Measurements from ENCODE around the gene GCA.

Gene GCA

DNA sequence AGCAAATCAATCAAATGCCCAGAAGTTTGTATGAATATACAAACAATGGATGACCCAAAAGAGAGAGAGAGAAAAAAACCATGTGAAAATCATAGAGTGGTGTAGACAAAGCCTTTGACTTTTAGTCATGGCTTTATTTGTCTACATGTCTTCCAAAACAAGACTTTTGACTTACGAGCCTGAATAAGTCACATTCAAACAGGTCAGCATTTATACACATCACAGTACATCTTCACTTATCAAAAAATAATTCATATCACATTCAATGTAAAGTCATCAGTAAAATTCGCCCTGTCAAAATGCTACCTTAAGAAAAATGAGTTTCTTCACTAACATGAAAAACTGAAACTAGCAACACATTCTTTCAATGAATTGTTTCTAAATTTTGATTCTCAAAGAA is 27.3 kb upstream of the GCA start:
- H3K4me1 ChIP-seq (ENCODE audit: control insufficient read depth, insufficient read depth, low read length) = peaks cover 7% of the 10 kb centered on the region
- no peak overlapping the region for H3K9ac ChIP-seq (ENCODE audit: low read depth, low read length)
- no peaks in the 10 kb centered on the region for H3K9me3 ChIP-seq (ENCODE audit: control insufficient read depth, insufficient read depth, low read length)
- peaks cover 10% of the 10 kb centered on the region for H3K27me3 ChIP-seq (ENCODE audit: control insufficient read depth, insufficient read depth, low read length)
- H3K4me3 ChIP-seq (ENCODE audit: low read depth, low read length) = no peak overlapping the region
- H3K36me3 ChIP-seq (ENCODE audit: control insufficient read depth, insufficient read depth, low read length) = no peaks in the 10 kb centered on the region

DNA sequence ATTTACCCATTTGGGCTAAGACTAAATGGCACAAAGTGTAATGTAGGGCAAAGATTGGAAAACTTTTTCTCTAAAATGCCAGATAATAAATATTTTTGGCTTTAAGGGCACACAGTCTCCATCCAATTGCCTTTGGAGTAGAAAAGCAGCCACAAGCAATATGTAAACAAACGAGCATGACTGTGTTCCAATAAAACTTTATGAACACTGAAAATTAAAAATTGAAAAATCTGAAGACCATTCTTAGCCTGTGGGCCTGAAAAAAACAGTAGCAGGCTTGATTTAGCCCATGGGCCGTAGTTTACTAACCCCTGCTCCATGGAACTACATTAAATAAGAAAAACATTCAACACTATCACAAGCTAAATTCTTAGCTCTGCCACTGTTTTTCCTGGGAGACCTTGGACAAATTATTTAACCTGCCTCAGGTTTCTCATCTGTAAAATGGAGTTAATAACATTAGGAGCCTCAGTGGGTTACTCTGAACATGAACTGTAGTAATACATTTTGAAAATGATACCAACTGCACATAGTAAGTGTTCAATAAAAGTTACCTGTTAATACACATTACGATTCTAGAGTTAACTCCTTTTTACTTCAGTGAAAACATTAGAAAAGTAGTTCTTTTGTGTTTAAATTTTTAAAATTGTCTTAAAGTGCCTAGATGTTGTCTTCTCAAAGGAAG is 26.7 kb upstream of the GCA start:
- no peaks in the 10 kb centered on the region for H3K36me3 ChIP-seq (ENCODE audit: control insufficient read depth, insufficient read depth, low read length)
- peak overlapping the region; percentile 77 for H3K4me3 ChIP-seq (ENCODE audit: low read depth, low read length)
- H3K4me1 ChIP-seq (ENCODE audit: control insufficient read depth, insufficient read depth, low read length) = peaks cover 7% of the 10 kb centered on the region
- no peaks in the 10 kb centered on the region for H3K9me3 ChIP-seq (ENCODE audit: control insufficient read depth, insufficient read depth, low read length)
- no peak overlapping the region for H3K9ac ChIP-seq (ENCODE audit: low read depth, low read length)
- peaks cover 10% of the 10 kb centered on the region for H3K27me3 ChIP-seq (ENCODE audit: control insufficient read depth, insufficient read depth, low read length)

DNA sequence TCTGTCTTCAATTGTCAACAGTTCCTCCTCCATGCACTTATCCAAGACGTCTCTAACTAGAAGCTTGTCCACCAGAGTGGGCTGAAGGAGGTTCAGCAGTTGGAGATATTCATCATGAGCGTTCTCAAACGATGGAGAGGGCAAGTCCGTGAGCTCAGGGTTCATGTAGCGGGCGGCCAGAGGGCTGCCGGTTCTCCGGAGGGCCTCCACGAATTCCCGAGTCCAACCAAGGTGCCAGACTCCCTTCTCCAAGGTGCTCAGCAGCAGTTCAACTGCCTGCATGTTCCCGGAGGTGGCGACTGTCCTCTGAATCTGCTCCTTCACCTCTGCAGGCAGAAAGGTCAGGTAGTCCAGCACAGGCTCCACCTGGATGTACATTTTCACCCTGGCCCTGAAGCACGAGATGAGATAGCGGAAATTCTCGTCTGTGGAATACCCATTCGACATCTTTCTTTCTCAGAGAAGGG is 26.0 kb upstream of the GCA start:
- Histone ChIP-seq H3K4me3 (ENCODE audit: low read depth, low read length) (peak overlapping the region; percentile 77), H3K9me3 (ENCODE audit: control insufficient read depth, insufficient read depth, low read length) (no peaks in the 10 kb centered on the region), H3K4me1 (ENCODE audit: control insufficient read depth, insufficient read depth, low read length) (peaks cover 7% of the 10 kb centered on the region), H3K36me3 (ENCODE audit: control insufficient read depth, insufficient read depth, low read length) (no peaks in the 10 kb centered on the region), H3K27me3 (ENCODE audit: control insufficient read depth, insufficient read depth, low read length) (peaks cover 10% of the 10 kb centered on the region), H3K9ac (ENCODE audit: low read depth, low read length) (no peak overlapping the region)

DNA sequence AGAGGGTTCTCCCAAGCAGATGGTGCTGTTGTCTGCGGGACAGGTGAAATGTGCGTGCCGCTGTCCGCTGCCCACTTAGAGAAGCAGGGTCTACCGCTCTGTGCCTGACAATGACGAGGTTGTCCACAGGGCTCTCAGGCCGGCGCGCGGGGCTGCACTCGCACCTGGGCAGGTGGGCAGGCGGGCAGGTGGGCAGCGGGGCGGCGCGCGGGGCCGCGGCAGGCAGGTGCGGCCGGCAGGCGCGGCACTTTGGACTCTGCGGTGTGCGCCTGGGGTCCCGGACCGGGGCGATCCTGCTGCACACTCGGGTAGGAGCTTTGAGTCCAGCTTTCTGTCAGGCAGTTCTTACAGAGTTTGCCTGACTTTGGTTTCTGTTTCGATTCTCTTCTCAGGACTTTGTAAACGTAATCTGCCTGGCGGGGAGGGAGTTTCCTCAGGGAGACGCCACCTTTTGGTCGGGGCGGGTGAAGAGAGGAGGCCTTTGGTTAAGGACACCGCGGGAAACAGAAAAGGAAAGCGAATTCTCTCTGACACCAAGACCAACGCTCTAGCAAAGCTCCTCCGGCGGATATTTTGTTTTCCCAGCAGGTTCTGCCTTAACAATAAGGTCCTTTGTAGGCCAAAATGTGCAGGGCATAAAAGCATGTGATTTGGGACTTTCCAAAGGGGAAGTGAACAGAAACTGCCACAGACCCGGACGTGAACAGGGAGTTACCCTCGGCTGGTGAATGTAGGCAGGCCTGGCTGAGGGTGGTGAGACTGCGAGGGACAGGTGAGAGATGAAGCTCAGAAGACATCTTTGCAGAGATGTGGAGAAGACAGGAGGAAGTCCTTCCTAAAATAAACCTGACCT is 25.4 kb upstream of the GCA start, which contains the start of gene IFIH1:
Gene IFIH1, minus strand, starts transcription at position 357 of the 853 bp plus-strand sequence. CDS start 377 bp downstream, outside the sequence.
- H3K4me3 ChIP-seq (ENCODE audit: low read depth, low read length) = peak within 1 kb of the TSS; percentile 77
- H3K27me3 ChIP-seq (ENCODE audit: control insufficient read depth, insufficient read depth, low read length) = peaks cover 10% of the 10 kb centered on the region
- H3K4me1 ChIP-seq (ENCODE audit: control insufficient read depth, insufficient read depth, low read length) = peaks cover 7% of the 10 kb centered on the region
- no peaks in the 10 kb centered on the region for H3K9me3 ChIP-seq (ENCODE audit: control insufficient read depth, insufficient read depth, low read length)
- no peaks in the 10 kb centered on the region for H3K36me3 ChIP-seq (ENCODE audit: control insufficient read depth, insufficient read depth, low read length)
- H3K9ac ChIP-seq (ENCODE audit: low read depth, low read length) = peak within 1 kb of the TSS; percentile 24

DNA sequence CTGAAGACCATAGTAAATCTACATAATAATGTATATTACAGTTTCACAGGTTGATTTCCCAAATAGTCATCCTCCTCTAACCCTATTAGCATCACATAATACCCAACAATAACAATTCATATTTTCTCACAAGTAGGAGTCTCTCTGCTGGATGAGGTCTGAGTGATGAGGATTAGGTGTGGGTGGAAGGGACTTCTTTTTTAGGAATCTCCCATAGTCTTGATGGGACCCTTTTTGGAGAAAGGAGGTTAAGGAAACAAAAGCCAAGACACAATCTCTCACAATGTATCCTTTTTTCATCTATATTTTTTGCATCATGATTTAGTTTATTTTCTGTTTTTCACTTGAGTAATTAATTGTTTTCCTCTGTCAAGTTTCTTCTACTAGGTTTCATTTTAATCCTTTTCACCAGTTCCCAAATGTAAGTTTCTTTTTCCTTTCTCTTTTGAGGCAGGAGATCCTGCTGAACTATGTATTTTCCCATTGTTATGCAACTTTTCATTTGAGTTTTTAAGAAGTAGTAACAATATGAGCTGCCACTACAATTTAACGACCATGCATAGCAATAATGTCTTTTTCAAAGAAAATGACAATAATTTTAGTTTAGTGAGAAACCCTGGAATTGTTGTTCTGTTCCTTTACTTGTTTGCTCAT is 22.9 kb upstream of the GCA start:
- H3K27me3 ChIP-seq (ENCODE audit: control insufficient read depth, insufficient read depth, low read length) = peaks cover 10% of the 10 kb centered on the region
- no peak overlapping the region for H3K9ac ChIP-seq (ENCODE audit: low read depth, low read length)
- H3K36me3 ChIP-seq (ENCODE audit: control insufficient read depth, insufficient read depth, low read length) = no peaks in the 10 kb centered on the region
- no peaks in the 10 kb centered on the region for H3K9me3 ChIP-seq (ENCODE audit: control insufficient read depth, insufficient read depth, low read length)
- peaks cover 7% of the 10 kb centered on the region for H3K4me1 ChIP-seq (ENCODE audit: control insufficient read depth, insufficient read depth, low read length)
- no peak overlapping the region for H3K4me3 ChIP-seq (ENCODE audit: low read depth, low read length)

DNA sequence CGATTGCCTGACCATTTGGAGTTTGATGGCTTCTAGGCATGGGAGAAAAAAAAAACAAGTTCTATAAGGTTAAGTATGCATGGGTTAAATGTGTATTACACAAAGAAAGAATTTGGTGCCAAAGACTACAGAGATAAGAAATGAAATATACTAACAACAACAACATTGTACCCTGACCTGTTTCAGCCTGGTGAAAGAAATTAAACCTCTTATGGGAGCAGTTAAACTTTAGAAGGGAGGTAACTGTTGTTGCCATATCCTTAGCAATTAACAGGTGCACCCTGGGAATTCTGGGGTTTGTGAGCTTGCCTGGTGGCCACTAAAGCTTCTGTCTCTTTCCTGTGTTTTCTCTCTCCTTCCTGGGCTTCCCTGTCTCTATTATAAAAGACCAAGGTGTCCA is 19.0 kb upstream of the GCA start:
- no peak overlapping the region for H3K4me3 ChIP-seq (ENCODE audit: low read depth, low read length)
- H3K9ac ChIP-seq (ENCODE audit: low read depth, low read length) = no peak overlapping the region
- no peaks in the 10 kb centered on the region for H3K36me3 ChIP-seq (ENCODE audit: control insufficient read depth, insufficient read depth, low read length)
- H3K27me3 ChIP-seq (ENCODE audit: control insufficient read depth, insufficient read depth, low read length) = no peaks in the 10 kb centered on the region
- H3K4me1 ChIP-seq (ENCODE audit: control insufficient read depth, insufficient read depth, low read length) = peaks cover 7% of the 10 kb centered on the region
- H3K9me3 ChIP-seq (ENCODE audit: control insufficient read depth, insufficient read depth, low read length) = no peaks in the 10 kb centered on the region

DNA sequence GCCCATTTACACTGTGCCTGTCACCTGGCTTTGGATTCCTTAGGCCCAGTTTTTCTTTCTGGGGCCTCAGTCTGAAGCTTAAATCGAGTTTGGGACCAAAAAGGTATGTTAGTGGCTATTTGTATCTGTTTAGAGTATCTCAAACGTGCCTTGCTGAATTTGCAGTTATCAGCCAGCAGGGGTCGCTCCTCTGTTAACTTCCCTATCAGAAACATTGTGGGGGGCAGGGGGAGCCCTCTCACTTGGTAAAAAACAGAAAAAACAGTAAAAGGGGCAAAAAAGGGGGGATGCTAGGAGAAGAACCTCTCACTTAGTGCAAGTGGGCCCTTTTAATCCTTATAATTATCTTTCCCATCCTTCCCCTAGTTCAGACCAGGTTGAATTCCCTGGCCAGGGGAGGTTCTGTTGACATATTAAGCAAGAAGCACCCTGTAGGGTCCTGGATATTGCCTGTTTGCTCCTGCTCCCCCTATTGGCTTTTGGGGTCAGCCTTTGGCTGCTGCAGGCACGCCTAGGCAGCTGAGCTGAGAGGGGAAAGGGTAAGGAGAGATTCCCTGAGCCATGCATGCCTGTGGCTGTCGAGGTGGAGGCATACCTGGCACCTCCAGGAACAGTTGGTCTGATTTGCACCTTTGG is 16.7 kb upstream of the GCA start:
- no peak overlapping the region for H3K4me3 ChIP-seq (ENCODE audit: low read depth, low read length)
- no peaks in the 10 kb centered on the region for H3K4me1 ChIP-seq (ENCODE audit: control insufficient read depth, insufficient read depth, low read length)
- no peak overlapping the region for H3K9ac ChIP-seq (ENCODE audit: low read depth, low read length)
- no peaks in the 10 kb centered on the region for H3K36me3 ChIP-seq (ENCODE audit: control insufficient read depth, insufficient read depth, low read length)
- H3K27me3 ChIP-seq (ENCODE audit: control insufficient read depth, insufficient read depth, low read length) = no peaks in the 10 kb centered on the region
- H3K9me3 ChIP-seq (ENCODE audit: control insufficient read depth, insufficient read depth, low read length) = no peaks in the 10 kb centered on the region

DNA sequence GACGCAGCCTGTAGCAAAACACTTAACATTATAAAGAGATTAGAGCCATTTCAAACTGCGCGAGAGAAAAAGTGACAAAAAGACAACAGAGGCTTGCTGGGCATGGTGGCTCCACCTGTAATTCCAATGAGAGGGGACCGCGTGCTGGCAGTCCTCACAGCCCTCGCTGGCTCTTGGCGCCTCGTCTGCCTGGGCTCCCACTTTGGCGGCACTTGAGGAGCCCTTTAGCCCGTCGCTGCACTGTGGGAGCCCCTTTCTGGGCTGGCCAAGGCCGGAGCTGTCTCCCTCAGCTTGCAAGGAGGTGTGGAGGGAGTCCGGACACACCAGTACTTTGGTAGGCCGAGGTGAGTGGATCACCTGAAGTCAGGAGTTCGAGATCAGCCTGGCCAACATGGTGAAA is 16.1 kb upstream of the GCA start:
- H3K9ac ChIP-seq (ENCODE audit: low read depth, low read length) = no peak overlapping the region
- H3K27me3 ChIP-seq (ENCODE audit: control insufficient read depth, insufficient read depth, low read length) = no peaks in the 10 kb centered on the region
- H3K9me3 ChIP-seq (ENCODE audit: control insufficient read depth, insufficient read depth, low read length) = no peaks in the 10 kb centered on the region
- no peaks in the 10 kb centered on the region for H3K36me3 ChIP-seq (ENCODE audit: control insufficient read depth, insufficient read depth, low read length)
- no peaks in the 10 kb centered on the region for H3K4me1 ChIP-seq (ENCODE audit: control insufficient read depth, insufficient read depth, low read length)
- H3K4me3 ChIP-seq (ENCODE audit: low read depth, low read length) = no peak overlapping the region

DNA sequence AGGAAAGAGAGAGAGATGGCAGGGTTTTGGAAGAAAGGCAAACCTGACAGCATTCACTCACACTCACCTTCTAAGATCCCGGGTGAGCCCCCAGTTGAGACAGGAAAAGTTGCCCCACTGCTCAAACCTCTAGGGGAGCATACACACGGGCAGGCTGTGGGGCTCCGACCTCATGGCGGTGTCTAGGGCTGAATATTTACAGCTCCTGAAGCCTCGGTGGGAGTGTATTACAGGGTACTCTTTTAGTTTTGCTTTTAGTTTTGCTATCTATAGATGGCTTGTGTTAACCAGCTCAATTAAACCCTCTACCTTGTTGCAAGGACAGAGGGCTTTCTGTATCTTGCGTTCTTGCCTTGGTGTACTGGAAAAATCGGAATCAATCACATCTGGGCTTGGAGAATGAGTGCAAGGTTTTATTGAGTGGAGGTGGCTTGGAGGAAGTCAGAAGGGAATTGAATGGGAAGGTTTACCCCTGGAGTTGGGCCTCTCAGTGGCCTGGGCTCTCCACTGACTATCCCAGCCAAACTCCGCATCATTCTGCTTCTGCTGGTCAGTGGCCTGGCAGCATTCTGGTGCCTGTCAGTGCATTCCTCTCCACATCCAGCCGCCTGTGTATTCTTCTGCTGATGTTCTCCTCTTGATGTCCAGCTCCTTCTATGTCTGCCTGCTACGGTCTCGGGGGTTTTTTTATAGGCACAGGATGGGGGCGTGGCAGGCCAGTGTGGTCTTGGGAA is 15.3 kb upstream of the GCA start:
- Histone ChIP-seq H3K4me1 (ENCODE audit: control insufficient read depth, insufficient read depth, low read length) (no peaks in the 10 kb centered on the region), H3K36me3 (ENCODE audit: control insufficient read depth, insufficient read depth, low read length) (no peaks in the 10 kb centered on the region), H3K27me3 (ENCODE audit: control insufficient read depth, insufficient read depth, low read length) (no peaks in the 10 kb centered on the region), H3K9ac (ENCODE audit: low read depth, low read length) (no peak overlapping the region), H3K9me3 (ENCODE audit: control insufficient read depth, insufficient read depth, low read length) (no peaks in the 10 kb centered on the region), H3K4me3 (ENCODE audit: low read depth, low read length) (no peak overlapping the region)

DNA sequence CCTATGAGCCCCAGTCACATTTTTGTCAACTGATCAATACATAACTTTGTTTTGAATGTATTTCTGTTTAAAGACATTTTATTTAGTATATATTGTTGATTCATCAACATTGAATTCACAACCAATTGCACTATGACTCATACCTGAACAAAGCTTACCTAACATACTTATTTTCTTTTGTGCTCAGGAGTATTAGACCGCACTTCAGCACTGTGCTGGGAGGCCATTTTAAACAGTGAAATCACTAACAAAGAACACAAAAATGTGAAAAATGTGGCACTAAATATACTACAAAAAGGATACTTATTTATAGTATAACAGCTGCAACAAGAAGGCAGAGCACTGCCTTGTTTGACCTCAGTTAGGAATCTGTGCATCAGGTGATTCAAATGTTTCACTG is 13.1 kb upstream of the GCA start:
- Histone ChIP-seq H3K36me3 (ENCODE audit: control insufficient read depth, insufficient read depth, low read length) (no peaks in the 10 kb centered on the region), H3K9me3 (ENCODE audit: control insufficient read depth, insufficient read depth, low read length) (no peaks in the 10 kb centered on the region), H3K27me3 (ENCODE audit: control insufficient read depth, insufficient read depth, low read length) (no peaks in the 10 kb centered on the region), H3K9ac (ENCODE audit: low read depth, low read length) (no peak overlapping the region), H3K4me3 (ENCODE audit: low read depth, low read length) (no peak overlapping the region), H3K4me1 (ENCODE audit: control insufficient read depth, insufficient read depth, low read length) (no peaks in the 10 kb centered on the region)

DNA sequence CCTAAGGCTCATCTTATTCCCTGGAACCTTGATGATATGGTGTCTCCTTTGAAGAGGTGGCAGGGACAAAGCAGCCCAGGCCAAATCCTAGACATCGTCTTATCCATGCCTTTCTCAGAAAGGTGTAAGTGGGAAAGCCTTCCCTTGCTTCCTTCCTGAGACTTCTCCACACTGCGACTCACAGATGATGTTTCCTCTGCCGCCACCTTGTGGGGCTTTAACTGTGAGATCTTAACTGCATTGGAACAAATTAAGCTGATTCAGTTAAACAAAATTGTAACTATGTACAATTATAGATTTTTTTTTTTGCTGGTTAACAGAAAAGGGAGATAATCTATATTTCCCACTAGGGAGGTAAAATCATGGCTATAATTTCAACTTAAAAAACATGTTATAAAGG is 10.0 kb upstream of the GCA start:
- Histone ChIP-seq H3K36me3 (ENCODE audit: control insufficient read depth, insufficient read depth, low read length) (no peaks in the 10 kb centered on the region), H3K9ac (ENCODE audit: low read depth, low read length) (no peak overlapping the region), H3K9me3 (ENCODE audit: control insufficient read depth, insufficient read depth, low read length) (no peaks in the 10 kb centered on the region), H3K27me3 (ENCODE audit: control insufficient read depth, insufficient read depth, low read length) (no peaks in the 10 kb centered on the region), H3K4me1 (ENCODE audit: control insufficient read depth, insufficient read depth, low read length) (no peaks in the 10 kb centered on the region), H3K4me3 (ENCODE audit: low read depth, low read length) (no peak overlapping the region)

Measured in iPS-15b (cell line).